Liver (tissue), 9 donors: Measurements from ENCODE around the gene DCTN5. TPM values are rescaled to one million over a fixed set of nuclear protein-coding genes. Genes with fewer than 3 reads are reported as not detected.

ENCODE experiments used
- DNase-seq: peaks from one replicate; pipeline ENCODE4 v3.0.0-alpha.2; 2017; ENCODE audit warnings: low spot score
- H3K27ac ChIP-seq, 2 donors: one replicate each; pipeline ENCODE4 v1.7.0; 2013; ENCODE audit warnings: inconsistent platforms in 2 of 2, low read length in 2 of 2, control low read depth in 1 of 2, low read depth in 1 of 2, mild to moderate bottlenecking in 1 of 2
- H3K27me3 ChIP-seq, 4 donors: one replicate each; pipeline versions ENCODE4 v1.6.1 to v1.7.0; 2013; ENCODE audit warnings: low read length in 3 of 4, inconsistent platforms in 1 of 4, mild to moderate bottlenecking in 1 of 4, moderate library complexity in 1 of 4; ENCODE audit not compliant: control insufficient read depth in 4 of 4, insufficient read depth in 4 of 4
- H3K36me3 ChIP-seq, 4 donors: one replicate each; pipeline versions ENCODE4 v1.6.1 to v1.7.0; 2013; ENCODE audit warnings: low read length in 3 of 4, mild to moderate bottlenecking in 3 of 4, low read depth in 1 of 4, moderate library complexity in 1 of 4; ENCODE audit not compliant: control insufficient read depth in 4 of 4, insufficient read depth in 3 of 4
- H3K4me1 ChIP-seq, 4 donors: one replicate each; pipeline versions ENCODE4 v1.6.1 to v1.7.0; 2013; ENCODE audit warnings: low read length in 3 of 4, mild to moderate bottlenecking in 3 of 4, moderate library complexity in 1 of 4; ENCODE audit not compliant: control insufficient read depth in 4 of 4, insufficient read depth in 4 of 4
- H3K4me3 ChIP-seq, 3 donors: one replicate each; pipeline versions ENCODE4 v1.6.1 to v1.7.0; 2013; ENCODE audit warnings: low read length in 3 of 3, control low read depth in 1 of 3, low read depth in 1 of 3, mild to moderate bottlenecking in 1 of 3
- H3K9ac ChIP-seq, 2 donors: one replicate each; pipeline ENCODE4 v1.7.0; 2013; ENCODE audit warnings: low read length in 2 of 2, mild to moderate bottlenecking in 2 of 2, moderate library complexity in 2 of 2, control low read depth in 1 of 2, low read depth in 1 of 2
- H3K9me3 ChIP-seq, 4 donors: one replicate each; pipeline versions ENCODE4 v1.6.1 to v1.7.0; 2013; ENCODE audit warnings: low read length in 3 of 4; ENCODE audit not compliant: control insufficient read depth in 4 of 4
- ATF3 ChIP-seq: IDR thresholded peaks from 2 replicates; pipeline ENCODE4 v1.6.1; 2016; ENCODE audit warnings: antibody characterized with exemption
- EGR1 ChIP-seq, 2 donors: IDR thresholded peaks; 2 replicates each; pipeline ENCODE4 v1.6.1; 2016 to 2018; ENCODE audit warnings: antibody characterized with exemption in 2 of 2, low read depth in 2 of 2
- FOXA1 ChIP-seq: IDR thresholded peaks from 2 replicates; pipeline ENCODE4 v1.6.1; 2016; ENCODE audit warnings: antibody characterized with exemption
- FOXA2 ChIP-seq: IDR thresholded peaks from 2 replicates; pipeline ENCODE4 v1.6.1; 2016; ENCODE audit warnings: antibody characterized with exemption
- GABPA ChIP-seq, 2 donors: IDR thresholded peaks in 1 of 2; conservative IDR thresholded peaks in 1 of 2; 2 replicates each; pipeline ENCODE4 v1.6.1; 2016; ENCODE audit warnings: antibody characterized with exemption in 2 of 2, mild to moderate bottlenecking in 1 of 2, moderate library complexity in 1 of 2
- HNF4A ChIP-seq, 2 donors: conservative IDR thresholded peaks; 2 replicates each; pipeline ENCODE4 v1.6.1; 2016; ENCODE audit warnings: antibody characterized with exemption in 2 of 2, mild to moderate bottlenecking in 2 of 2
- HNF4G ChIP-seq: IDR thresholded peaks from 2 replicates; pipeline ENCODE4 v1.6.1; 2016; ENCODE audit warnings: antibody characterized with exemption
- JUND ChIP-seq, 2 donors: IDR thresholded peaks; 2 replicates each; pipeline ENCODE4 v1.6.1; 2016; ENCODE audit warnings: antibody characterized with exemption in 2 of 2
- MAX ChIP-seq: IDR thresholded peaks from 2 replicates; pipeline ENCODE4 v1.6.1; 2016; ENCODE audit warnings: antibody characterized with exemption
- RAD21 ChIP-seq, 2 donors: IDR thresholded peaks; 2 replicates each; pipeline ENCODE4 v1.6.1; 2016; ENCODE audit warnings: antibody characterized with exemption in 2 of 2, mild to moderate bottlenecking in 2 of 2
- RXRA ChIP-seq, 2 donors: IDR thresholded peaks; 2 replicates each; pipeline ENCODE4 v1.6.1; 2017 to 2018; ENCODE audit warnings: antibody characterized with exemption in 2 of 2, mild to moderate bottlenecking in 1 of 2
- TAF1 ChIP-seq: conservative IDR thresholded peaks from 2 replicates; pipeline ENCODE4 v1.6.1; 2016; ENCODE audit warnings: antibody characterized with exemption, mild to moderate bottlenecking
- YY1 ChIP-seq: IDR thresholded peaks from 2 replicates; pipeline ENCODE4 v1.6.1; 2016; ENCODE audit warnings: antibody characterized with exemption, mild to moderate bottlenecking
- ZBTB33 ChIP-seq: IDR thresholded peaks from 2 replicates; pipeline ENCODE4 v1.6.1; 2016; ENCODE audit warnings: antibody characterized with exemption
- WGBS: extraction: QIAGEN DNeasy Blood & Tissue Kit; methylation state at CpG from one replicate; pipeline ENCODE4 v1.1.7; 2013; 5-methylcytosine and 5-hydroxymethylcytosine counted together
- polyA plus RNA-seq, 2 donors: library from polyadenylated mRNA; stranded (reverse) in 1 of 2; unstranded in 1 of 2; fragments of 200-250 nt in 1 of 2; fragments of >200 nt in 1 of 2; fragmentation: Nextera tagmentation in 1 of 2; extraction: Ambion mirVana in 1 of 2; gene quantifications; one replicate each; pipeline versions ENCODE4 v1.2.1 to v1.2.3, GENCODE V29; 2013 to 2015
- total RNA-seq, 2 donors: library from RNA; depleted of rRNA; stranded (reverse); fragments of >200 nt; gene quantifications; one replicate each; pipeline ENCODE4 v1.2.3, GENCODE V29; 2014
- TF ChIP-seq, protein P1 (sequence below): IDR thresholded peaks from 2 replicates; pipeline ENCODE4 v1.6.1; 2016; ENCODE audit warnings: antibody characterized with exemption, mild to moderate bottlenecking
- TF ChIP-seq, protein P2 (sequence below): fragments of 150-350 bp; IDR thresholded peaks from 2 replicates; pipeline ENCODE4 v1.5.1; 2017; ENCODE audit warnings: improper control_type of control experiment, low read depth, low read length; ENCODE audit not compliant: missing input control
- donor health status: healthy.
- donor health status: healthy.
- donor health status: healthy.
- donor health status: healthy.
- donor health status: healthy.

The DCTN5 gene
- total and polyA plus RNA-seq, 4 donors = 8.3 to 20.9 (median 16.0) TPM

DNA sequence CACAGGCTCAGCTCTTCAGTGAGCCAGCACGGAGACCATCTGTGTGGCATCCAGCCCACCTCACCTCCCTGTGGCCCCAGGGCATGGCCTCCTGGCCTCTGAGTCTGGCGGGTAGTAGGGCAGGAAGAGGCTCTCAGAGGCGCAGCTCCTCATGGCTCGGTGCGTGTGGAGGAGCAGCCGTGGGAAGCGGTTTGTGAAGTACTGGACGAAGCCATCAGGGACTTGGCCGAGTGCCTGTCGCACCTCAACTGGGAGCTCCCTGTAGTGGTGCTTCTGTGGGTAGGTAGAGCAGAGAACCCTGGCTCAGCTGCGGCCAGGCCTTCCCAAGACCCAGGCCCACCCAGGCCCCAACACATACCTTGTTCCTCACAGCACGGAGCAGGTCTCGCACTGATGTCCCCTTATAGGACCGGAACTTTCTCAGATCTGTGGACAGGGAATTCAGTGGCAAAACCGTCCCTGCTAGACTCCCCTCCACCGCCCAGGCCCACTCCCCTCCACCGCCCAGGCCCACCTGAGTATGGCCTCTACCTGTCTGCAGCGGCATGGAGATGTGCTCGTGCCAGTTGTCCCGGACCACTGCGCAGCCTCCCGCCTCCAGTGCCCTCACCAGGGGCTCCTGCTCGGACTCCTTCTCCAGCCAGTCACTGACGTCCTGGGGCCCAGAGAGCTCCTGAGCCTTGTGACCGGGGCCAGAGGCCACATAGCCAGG, 49.7 kb downstream of the DCTN5 start:
- Histone ChIP-seq H3K4me3 (no peak overlapping the region), H3K9ac (no peak overlapping the region), H3K4me1 (no peaks in the 10 kb centered on the region), H3K27me3 (no peaks in the 10 kb centered on the region), H3K27ac (no peak overlapping the region), H3K9me3 (no peaks in the 10 kb centered on the region), H3K36me3 (peaks cover 3 to 40% (median 16%) of the 10 kb centered on the region in 4 donors)
- TF ChIP-seq JUND (IDR thresholded peaks at IDR 0.05) = no peak
- no peak for TF ChIP-seq HNF4G
- TF ChIP-seq HNF4A (conservative IDR thresholded peaks at IDR 0.05) = no peak
- TF ChIP-seq, protein P1, sequence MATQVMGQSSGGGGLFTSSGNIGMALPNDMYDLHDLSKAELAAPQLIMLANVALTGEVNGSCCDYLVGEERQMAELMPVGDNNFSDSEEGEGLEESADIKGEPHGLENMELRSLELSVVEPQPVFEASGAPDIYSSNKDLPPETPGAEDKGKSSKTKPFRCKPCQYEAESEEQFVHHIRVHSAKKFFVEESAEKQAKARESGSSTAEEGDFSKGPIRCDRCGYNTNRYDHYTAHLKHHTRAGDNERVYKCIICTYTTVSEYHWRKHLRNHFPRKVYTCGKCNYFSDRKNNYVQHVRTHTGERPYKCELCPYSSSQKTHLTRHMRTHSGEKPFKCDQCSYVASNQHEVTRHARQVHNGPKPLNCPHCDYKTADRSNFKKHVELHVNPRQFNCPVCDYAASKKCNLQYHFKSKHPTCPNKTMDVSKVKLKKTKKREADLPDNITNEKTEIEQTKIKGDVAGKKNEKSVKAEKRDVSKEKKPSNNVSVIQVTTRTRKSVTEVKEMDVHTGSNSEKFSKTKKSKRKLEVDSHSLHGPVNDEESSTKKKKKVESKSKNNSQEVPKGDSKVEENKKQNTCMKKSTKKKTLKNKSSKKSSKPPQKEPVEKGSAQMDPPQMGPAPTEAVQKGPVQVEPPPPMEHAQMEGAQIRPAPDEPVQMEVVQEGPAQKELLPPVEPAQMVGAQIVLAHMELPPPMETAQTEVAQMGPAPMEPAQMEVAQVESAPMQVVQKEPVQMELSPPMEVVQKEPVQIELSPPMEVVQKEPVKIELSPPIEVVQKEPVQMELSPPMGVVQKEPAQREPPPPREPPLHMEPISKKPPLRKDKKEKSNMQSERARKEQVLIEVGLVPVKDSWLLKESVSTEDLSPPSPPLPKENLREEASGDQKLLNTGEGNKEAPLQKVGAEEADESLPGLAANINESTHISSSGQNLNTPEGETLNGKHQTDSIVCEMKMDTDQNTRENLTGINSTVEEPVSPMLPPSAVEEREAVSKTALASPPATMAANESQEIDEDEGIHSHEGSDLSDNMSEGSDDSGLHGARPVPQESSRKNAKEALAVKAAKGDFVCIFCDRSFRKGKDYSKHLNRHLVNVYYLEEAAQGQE = no peak
- TF ChIP-seq RXRA (IDR thresholded peaks at IDR 0.05) = no peak
- no peak for TF ChIP-seq FOXA2
- TF ChIP-seq YY1 = no peak
- no peak for TF ChIP-seq ATF3
- no peak for TF ChIP-seq GABPA (IDR thresholded peaks at IDR 0.05 in 1 of 2, conservative IDR thresholded peaks at IDR 0.05 in 1 of 2)
- TF ChIP-seq, protein P2, sequence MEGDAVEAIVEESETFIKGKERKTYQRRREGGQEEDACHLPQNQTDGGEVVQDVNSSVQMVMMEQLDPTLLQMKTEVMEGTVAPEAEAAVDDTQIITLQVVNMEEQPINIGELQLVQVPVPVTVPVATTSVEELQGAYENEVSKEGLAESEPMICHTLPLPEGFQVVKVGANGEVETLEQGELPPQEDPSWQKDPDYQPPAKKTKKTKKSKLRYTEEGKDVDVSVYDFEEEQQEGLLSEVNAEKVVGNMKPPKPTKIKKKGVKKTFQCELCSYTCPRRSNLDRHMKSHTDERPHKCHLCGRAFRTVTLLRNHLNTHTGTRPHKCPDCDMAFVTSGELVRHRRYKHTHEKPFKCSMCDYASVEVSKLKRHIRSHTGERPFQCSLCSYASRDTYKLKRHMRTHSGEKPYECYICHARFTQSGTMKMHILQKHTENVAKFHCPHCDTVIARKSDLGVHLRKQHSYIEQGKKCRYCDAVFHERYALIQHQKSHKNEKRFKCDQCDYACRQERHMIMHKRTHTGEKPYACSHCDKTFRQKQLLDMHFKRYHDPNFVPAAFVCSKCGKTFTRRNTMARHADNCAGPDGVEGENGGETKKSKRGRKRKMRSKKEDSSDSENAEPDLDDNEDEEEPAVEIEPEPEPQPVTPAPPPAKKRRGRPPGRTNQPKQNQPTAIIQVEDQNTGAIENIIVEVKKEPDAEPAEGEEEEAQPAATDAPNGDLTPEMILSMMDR = no peak
- no peak for TF ChIP-seq ZBTB33
- 97% methylated on average over 25 of the region's 25 CpGs for WGBS
- no peak for DNase-seq

DNA sequence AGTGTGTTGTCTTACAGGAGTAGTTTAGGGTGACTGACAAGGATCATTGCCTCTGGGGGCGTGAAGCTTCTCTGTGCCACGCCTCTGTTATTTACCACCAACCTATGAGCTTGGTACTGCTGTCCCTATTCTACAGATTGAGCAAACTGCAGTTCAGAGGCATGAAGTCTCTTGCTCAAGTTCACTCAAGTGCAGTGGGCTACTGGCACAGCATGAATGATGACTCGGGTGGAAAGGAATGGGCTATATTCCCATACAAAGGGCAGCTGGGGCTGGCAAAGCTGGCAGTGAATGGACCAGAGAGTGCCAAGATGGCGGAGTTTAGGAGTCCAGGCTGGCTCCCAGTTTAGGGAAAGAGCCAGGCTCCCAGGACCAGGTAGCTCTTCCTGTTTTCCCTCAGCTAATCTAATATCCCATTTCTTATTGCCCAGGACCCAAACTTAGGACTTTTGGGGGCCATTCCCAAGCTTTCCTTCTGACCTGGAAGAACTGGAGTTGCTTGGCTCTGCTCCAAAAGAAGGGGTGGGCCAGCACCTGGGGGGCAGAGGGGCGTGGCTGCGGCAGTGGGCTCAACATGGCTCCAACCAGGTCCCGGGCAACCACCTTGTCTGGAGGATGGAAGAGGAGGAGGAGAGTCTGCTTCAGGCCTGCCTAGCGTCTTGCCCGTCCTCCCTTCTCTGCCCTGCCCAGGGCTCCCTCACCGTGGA, 50.4 kb downstream of the DCTN5 start:
- WGBS = 90% methylated on average over 10 of the region's 10 CpGs
- H3K36me3 ChIP-seq = peaks cover 3 to 40% (median 16%) of the 10 kb centered on the region in 4 donors
- H3K9me3 ChIP-seq = no peaks in the 10 kb centered on the region
- DNase-seq = no peak
- no peaks in the 10 kb centered on the region for H3K27me3 ChIP-seq
- H3K4me1 ChIP-seq = no peaks in the 10 kb centered on the region
- no peak overlapping the region for H3K27ac ChIP-seq
- no peak overlapping the region for H3K4me3 ChIP-seq
- H3K9ac ChIP-seq = no peak overlapping the region
- TF ChIP-seq ZBTB33 (no peak), RAD21 (IDR thresholded peaks at IDR 0.05) (no peak), GABPA (IDR thresholded peaks at IDR 0.05 in 1 of 2, conservative IDR thresholded peaks at IDR 0.05 in 1 of 2) (no peak), ATF3 (no peak), YY1 (no peak), TAF1 (no peak), HNF4A (conservative IDR thresholded peaks at IDR 0.05) (no peak), JUND (IDR thresholded peaks at IDR 0.05) (no peak), MAX (no peak), FOXA1 (no peak), HNF4G (no peak), EGR1 (IDR thresholded peaks at IDR 0.05; ENCODE audit: low read depth in 2 of 2) (no peak)
